Measurements from ENCODE around the gene NHERF1.

NHERF1 gene

DNA sequence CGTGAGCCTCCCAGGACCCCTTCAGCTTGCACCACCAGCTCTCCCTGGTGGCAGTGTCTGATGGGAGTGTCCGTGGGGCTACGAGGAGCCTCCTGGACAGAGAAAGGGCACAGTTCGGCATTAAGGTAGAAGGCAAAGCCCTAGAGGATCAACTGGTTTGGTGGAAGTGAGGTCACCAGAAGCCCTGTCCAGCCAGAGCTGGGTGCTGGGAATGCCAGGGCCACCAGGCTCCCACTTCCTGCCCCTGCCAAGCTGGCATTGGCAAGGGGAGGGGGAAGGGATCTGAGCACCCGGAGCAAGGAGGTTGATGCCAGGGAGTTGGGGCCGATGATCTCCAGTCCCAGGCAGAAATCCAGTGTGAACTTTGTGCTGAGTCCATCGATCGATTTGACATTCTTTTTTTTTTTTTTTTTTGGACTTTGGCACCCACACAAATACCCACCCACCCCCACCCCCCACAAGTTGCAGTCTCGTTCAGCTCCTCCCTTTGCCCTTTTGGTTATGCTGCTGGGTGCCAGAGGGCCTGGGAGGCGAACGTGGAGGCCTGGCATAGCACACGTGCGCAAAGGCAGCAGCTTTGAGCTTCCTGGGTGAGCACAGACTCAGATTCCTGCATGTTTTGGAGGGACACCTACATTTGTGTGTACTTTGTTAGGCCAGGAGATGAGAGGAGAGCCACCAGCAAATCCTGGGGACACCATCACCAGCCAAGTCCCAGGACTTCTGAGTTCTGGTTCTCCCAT is 2.1 kb downstream of the NHERF1 start:
- no peak for DNase-seq

DNA sequence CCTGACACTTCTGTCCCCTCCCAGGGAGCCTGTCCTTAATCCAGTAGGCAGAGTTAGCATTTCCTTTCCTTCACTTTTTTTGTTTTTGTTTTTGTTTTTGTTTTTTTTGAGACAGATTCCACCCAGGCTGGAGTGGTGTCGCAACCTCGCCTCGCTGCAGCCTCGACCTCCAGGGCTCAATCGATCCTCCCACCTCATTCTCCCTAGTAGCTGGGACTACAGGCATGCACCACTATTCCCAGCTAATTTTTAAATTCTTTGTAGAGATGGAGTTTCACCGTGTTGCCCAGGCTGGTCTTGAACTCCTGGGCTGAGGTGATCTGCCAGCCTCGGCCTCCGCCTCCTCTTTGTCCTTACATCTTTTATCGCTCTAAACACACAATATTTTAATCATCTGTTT is 4.0 kb downstream of the NHERF1 start:
- DNase-seq, result no peak

DNA sequence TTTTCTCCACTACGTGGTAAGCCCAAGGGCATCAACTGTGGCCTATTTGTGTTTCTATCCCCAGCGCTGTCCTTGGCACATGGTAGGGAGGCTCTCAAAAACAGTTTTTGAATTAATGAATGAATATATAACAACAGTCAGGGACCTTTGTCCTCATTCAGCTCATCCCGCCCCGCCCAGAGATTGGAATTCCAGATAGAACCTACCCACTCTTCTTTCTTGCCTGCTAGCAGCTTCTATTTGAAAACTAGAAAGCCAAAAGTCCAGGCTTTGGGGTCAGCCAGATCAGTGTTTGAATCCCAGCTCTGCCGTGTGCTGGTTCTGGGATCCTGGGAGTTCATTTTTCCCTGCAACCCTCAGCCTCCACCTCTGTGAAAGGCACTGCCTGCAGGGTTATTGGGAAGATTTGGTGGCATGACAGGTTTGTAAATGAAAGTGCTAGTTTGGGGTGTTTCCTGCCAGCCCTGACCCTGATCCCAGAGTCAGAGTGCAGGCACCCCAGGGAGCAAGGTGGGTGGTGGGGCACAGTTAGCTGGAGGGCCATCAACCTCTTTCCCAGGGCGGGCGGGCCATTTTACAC is 4.5 kb downstream of the NHERF1 start:
- no peak for DNase-seq

GRCh38 chr17:74754832-74755231 is 6.4 kb downstream of the NHERF1 start:
- no peak for DNase-seq

GRCh38 chr17:74755533-74755932 is 7.1 kb downstream of the NHERF1 start:
- DNase-seq, result no peak

DNA sequence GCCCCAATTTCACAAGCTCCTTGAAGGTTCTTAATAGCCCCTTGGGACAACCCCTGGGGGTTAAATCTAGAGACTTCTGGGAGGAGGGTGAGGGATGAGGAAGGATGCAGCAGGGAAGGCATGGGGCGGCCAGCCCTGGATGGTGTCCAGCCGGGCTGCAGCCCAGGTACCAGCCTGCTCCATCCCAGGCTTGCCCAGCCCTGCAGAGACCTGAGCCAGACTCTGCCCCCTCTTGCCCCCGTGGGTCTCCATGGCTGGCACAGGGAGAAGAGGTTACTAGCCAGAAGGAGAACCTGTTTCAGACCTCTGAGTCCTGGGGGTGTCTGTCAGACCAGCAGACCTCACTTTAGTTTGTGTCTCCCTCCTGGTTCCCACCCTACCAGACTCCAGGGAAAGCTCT is 8.5 kb downstream of the NHERF1 start:
- DNase-seq, result no peak

GRCh38 chr17:74757502-74757901 is 9.1 kb downstream of the NHERF1 start:
- no peak for DNase-seq

- DNase-seq, result no peak
Observed at GRCh38 chr17:74757931-74758847, 9.8 kb downstream of the NHERF1 start.

- DNase-seq, result no peak
Observed at GRCh38 chr17:74758848-74759168, 10.4 kb downstream of the NHERF1 start.

DNA sequence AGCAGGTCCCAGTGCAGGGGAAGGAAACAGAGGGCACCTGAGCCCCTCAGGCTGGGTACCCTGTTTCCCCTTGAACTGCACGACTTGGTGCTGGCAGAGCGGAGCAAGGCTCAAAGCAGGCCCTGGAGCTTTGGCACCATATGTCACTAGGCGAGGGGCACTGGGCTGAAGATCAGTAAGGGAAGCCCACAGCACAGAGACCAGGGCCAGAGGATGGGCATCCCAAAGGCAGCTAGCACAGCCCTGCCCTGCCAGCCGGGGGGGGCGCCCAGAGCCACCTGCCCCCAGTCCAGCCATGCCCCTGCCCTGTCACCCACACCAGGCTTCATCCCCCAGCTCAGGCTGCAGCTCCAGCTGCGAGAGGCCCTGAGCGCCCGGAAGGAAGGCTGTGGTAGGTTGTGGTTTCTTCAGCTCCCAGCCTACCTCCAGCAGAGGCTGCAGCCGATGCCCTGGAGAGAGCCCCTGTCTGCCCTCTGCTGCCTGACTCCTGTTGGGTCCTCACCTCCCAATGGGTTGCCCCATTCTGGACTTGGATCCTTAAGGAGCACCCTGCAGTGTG is 10.9 kb downstream of the NHERF1 start:
- DNase-seq, result no peak

GRCh38 chr17:74759941-74760340 is 11.5 kb downstream of the NHERF1 start:
- DNase-seq, result no peak

- DNase-seq, result no peak
Observed at GRCh38 chr17:74760404-74761105, 12.1 kb downstream of the NHERF1 start.

- no peak for DNase-seq
Observed at GRCh38 chr17:74761419-74761818, 13.0 kb downstream of the NHERF1 start.

GRCh38 chr17:74761931-74762330 is 13.5 kb downstream of the NHERF1 start:
- no peak for DNase-seq

DNA sequence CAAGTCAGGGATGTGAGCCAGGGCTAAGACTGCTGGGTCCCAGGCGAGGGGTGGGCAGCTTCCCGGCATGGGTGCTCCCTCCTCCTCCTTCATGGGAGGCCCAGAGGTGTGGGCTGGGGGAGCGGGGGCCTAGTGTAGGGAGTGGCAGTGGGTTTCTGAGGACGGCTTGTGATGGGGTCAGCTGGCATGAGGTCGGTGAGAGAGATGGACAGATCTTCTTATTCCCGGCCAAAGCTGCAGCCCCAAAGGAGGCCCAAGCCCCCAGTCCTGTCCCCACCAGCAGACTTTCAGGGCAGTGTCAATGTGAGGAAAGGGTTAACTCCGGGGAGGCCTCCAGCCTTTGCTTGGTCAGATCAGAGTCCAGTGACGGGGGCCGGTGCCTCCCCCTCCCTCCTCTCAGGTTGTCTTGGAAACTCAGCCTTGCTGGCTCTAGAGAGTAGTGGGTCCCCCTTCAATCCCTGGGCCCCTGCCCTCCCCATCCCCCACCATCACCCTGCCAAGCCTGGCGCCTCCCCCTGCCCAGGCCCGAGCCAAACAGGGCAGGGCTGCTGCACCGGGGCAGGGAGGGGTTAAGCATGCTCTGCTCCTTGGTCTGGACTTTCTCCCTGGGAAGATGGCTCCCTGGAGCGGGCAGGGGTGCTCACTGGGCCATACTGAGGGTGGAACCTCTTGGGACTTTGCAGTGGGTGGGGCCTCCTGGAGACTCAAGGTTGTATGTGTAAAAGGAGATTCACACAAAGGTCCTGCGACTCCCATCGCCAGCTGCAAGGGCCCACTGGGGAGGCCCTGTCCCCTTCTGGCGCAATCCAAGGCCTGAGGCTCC is 15.3 kb downstream of the NHERF1 start:
- no peak for DNase-seq

DNA sequence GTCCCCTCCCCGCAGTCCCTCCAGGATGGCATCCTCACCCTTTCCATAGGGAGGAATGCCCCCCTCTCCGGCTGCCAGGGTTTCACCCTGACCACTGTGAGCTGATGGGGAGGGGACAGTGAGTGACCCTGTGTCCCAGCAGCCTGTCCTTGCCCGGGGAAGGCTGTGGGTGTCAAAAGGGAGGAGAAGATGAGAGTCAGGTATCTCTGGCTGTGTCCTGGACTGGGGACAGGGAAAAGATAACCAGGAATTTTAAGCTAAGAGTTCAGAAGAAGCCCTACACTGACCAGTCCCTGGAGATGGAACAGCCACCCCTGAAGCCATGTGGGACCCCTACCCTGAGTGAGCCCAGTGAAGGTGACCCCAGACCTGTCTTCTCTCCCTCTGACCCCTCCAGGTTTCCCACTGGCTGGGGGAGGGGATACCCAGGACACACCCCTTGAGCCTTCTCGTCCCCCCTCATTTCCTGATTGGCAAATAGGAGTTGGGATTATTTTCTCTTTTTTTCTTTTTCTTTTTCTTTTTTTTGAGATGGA is 16.4 kb downstream of the NHERF1 start:
- no peak for DNase-seq

DNA sequence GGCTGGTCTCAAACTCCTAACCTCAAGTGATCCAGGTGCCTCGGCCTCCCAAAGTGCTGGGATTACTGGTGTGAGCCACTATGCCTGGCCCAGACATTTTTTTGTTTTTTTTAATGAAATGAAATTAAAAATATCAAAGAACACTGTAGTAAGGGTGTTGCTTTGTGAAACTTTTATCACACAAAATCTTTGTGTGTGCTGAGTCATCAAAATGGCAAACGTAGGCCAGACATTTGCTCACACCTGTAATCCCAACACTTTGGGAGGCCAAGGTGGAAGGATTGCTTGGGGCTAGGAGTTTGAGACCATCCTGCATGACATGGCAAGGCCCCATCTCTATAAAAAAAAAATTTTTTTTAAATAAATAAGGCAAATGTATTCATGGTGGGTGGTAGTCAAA is 18.0 kb downstream of the NHERF1 start:
- no peak for DNase-seq

GRCh38 chr17:74767111-74767516 is 18.7 kb downstream of the NHERF1 start:
- no peak for DNase-seq

- DNase-seq, result no peak
Observed at GRCh38 chr17:74768069-74768762, 19.8 kb downstream of the NHERF1 start.

DNA sequence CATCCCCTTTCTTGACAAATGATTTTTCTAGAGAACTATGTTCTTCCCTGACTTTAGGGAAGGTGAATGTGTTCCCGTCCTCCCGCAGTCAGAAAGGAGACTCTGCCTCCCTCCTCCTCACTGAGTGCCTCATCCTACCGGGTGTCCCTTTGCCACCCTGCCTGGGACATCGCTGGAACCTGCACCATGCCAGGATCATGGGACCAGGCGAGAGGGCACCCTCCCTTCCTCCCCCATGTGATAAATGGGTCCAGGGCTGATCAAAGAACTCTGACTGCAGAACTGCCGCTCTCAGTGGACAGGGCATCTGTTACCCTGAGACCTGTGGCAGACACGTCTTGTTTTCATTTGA is 20.3 kb downstream of the NHERF1 start:
- no peak for DNase-seq

DNA sequence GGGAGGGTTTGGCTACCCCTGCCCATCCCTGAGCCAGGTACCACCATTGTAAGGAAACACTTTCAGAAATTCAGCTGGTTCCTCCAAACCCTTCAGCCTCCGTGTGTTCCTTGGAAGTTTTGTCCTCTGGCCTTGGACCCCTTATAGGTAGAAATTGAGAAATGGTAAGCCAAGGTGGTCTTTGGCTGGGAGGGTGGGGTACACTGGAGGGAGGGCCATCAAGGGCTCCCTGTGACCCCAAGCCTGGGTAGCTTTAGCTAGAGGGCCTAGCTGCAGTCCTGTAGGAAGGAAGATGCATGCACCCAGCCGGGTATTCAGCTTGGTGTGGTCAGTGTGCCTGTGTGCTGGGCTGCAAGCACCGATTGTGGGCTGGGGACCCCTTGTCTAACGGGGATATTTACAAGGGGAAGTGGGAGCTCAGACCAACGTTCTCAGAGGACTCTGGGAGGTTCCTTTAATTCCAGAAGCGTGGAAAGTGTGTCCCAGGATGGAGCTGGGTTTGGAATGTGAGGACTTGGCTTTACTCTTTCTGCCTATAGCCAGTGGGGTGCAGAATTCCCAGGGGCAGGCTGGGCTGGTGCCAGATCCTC is 20.9 kb downstream of the NHERF1 start:
- no peak for DNase-seq
